Fibroblast of the aortic adventitia (primary cell): ENCODE results near the gene BBLN. TPM values are rescaled to one million over a fixed set of nuclear protein-coding genes. Genes with fewer than 3 reads are reported as not detected.
"Not testable (repeated sequence)": the region's sequence is repeated elsewhere in the genome, so short reads cannot be mapped to it uniquely, and the experiment has no call there.

ENCODE experiments used
- DNase-seq: peaks from one replicate; pipeline ENCODE4 v3.0.0-alpha.2; 2010; ENCODE audit warnings: low read depth
- H3K4me3 ChIP-seq: 2 replicates; pipeline ENCODE4 v1.5.1; 2011; ENCODE audit warnings: low read depth, mild to moderate bottlenecking, control low read depth, low read length, moderate library complexity
- CTCF ChIP-seq: IDR thresholded peaks from 2 replicates; pipeline ENCODE4 v1.5.1; 2011; ENCODE audit warnings: mild to moderate bottlenecking, low read length, control low read depth, inconsistent platforms; ENCODE audit not compliant: insufficient read depth
- total RNA-seq: library from RNA; depleted of rRNA; stranded (reverse); fragments of >200 nt; gene quantifications from 2 replicates; pipeline ENCODE4 v1.2.3, GENCODE V29; 2012; ENCODE audit warnings: low replicate concordance

BBLN gene
- total RNA-seq, 1 donor = 63.4 TPM

- peak; percentile 28 for DNase-seq
- peak overlapping the region; percentile 48 for H3K4me3 ChIP-seq
- TF ChIP-seq CTCF = no peak
Observed at GRCh38 chr9:128125580-128126354, 34.3 kb upstream of the BBLN start.

GRCh38 chr9:128127568-128127989 lies 32.5 kb upstream of the BBLN start, which contains the start of gene PTGES2:
Gene PTGES2 (minus strand): TSS chr9:128127729. CDS start chr9:128127717, 12 bp downstream.
- peak; percentile 83 for DNase-seq
- peak within 1 kb of the TSS; percentile 94 for H3K4me3 ChIP-seq
- no peak for TF ChIP-seq CTCF

- no peak for TF ChIP-seq CTCF
- H3K4me3 ChIP-seq = peak overlapping the region; percentile 94
- DNase-seq = peak; percentile 92
Observed at GRCh38 chr9:128127990-128128835, 31.9 kb upstream of the BBLN start.

- DNase-seq = no peak
- TF ChIP-seq CTCF = no peak
- peak overlapping the region; percentile 94 for H3K4me3 ChIP-seq
Observed at GRCh38 chr9:128128836-128129590, 31.1 kb upstream of the BBLN start.

- not testable (repeated sequence) for DNase-seq, H3K4me3 ChIP-seq
Observed at GRCh38 chr9:128129976-128130590, 30.0 kb upstream of the BBLN start.

- not testable (repeated sequence) for H3K4me3 ChIP-seq, DNase-seq
Observed at GRCh38 chr9:128130651-128131050, 29.4 kb upstream of the BBLN start.

- not testable (repeated sequence) for DNase-seq, H3K4me3 ChIP-seq
Observed at GRCh38 chr9:128131346-128131745, 28.7 kb upstream of the BBLN start.

- not testable (repeated sequence) for H3K4me3 ChIP-seq, DNase-seq
Observed at GRCh38 chr9:128132139-128132538, 27.9 kb upstream of the BBLN start.

- DNase-seq, H3K4me3 ChIP-seq: not testable (repeated sequence)
Observed at GRCh38 chr9:128135561-128135960, 24.5 kb upstream of the BBLN start.
